HFF-Myc (cell line): ENCODE measurements around the gene SLC36A1.

ENCODE experiments used
- DNase-seq: peaks from one replicate; pipeline ENCODE4 v3.0.0-alpha.2; 2011; ENCODE audit warnings: low read depth; ENCODE audit errors: extremely low read depth
- H3K4me3 ChIP-seq: replicated peaks from 2 replicates; pipeline ENCODE4 v1.5.1; 2011; ENCODE audit warnings: low read depth, mild to moderate bottlenecking, control low read depth, low read length
- TF ChIP-seq, protein P1 (sequence below): IDR thresholded peaks from 2 replicates; pipeline ENCODE4 v1.5.1; 2012; ENCODE audit warnings: mild to moderate bottlenecking, low read depth, low read length, control low read depth; ENCODE audit errors: missing control alignments

Gene SLC36A1

DNA sequence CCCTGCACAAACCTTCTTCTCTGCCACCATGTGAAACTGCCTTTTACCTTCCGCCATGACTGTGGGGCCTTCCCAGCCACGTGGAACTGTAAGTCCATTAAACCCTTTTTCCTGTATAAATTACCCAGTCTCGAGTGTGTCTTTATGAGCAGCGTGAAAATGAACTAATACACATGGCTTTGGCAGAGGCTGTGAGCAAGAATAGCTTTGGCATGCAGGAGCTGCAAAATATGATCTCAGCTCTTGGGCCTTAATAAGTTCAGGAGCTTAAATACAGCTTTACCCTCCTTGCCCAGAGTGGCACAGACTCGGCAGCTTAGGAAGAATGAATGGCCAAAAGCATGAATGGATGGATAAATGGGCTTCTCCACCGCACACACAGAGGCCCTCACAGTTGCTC, 15.7 kb upstream of the SLC36A1 start:
- no peak for DNase-seq
- H3K4me3 ChIP-seq: no peak overlapping the region
- TF ChIP-seq, protein P1, sequence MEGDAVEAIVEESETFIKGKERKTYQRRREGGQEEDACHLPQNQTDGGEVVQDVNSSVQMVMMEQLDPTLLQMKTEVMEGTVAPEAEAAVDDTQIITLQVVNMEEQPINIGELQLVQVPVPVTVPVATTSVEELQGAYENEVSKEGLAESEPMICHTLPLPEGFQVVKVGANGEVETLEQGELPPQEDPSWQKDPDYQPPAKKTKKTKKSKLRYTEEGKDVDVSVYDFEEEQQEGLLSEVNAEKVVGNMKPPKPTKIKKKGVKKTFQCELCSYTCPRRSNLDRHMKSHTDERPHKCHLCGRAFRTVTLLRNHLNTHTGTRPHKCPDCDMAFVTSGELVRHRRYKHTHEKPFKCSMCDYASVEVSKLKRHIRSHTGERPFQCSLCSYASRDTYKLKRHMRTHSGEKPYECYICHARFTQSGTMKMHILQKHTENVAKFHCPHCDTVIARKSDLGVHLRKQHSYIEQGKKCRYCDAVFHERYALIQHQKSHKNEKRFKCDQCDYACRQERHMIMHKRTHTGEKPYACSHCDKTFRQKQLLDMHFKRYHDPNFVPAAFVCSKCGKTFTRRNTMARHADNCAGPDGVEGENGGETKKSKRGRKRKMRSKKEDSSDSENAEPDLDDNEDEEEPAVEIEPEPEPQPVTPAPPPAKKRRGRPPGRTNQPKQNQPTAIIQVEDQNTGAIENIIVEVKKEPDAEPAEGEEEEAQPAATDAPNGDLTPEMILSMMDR: no peak

DNA sequence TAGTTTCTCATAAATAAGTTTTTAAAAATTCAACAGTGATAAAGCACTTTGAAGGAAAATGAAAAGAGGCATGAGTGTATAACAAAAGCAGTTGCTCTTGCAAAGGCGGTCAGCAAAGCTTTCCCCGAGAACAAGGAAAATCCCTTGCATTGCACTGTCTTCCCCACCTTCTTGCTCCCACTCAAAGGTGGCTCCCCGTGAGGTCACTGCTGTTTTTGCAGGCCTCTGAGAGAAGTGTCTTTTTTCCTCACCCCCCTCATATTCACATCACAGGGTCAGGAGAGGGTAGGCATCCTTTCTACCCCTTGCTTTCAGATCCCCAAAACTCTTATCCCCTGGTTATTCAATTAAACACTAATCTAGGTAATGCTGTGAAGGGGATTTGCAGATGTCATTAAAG, 15.2 kb upstream of the SLC36A1 start:
- DNase-seq: no peak
- H3K4me3 ChIP-seq: no peak overlapping the region
- TF ChIP-seq, protein P1: no peak

DNA sequence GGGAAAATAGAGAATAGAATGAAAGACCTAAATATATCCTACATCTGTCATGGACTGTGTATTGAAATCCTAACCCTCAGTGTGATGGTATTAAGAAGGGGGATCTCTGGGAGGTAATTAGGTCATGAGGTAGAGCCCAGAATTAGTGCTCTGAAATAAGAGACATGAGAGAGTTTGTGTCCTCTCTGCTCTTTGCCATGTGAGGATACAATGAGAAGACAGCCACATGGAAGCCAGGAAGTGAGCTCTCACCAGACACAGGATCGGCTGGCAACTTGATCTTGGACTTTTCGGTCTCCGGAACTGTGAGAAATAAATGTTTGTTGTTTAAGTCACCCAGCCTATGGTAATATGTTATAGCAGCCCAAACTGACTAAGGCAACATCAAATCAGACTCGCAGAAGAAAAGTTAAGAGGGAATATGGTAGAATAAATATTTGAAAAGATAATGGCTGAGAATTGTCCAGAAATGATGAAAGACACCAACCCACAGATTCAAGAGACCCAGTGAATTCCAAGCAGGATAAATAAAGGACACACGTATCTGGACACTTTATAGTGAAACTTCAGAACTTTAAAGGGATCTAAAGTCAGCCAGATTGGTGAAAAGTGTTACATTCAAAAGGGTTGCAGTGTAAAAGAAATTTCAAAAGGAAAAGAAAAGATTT, 12.7 kb upstream of the SLC36A1 start:
- no peak for DNase-seq
- no peak overlapping the region for H3K4me3 ChIP-seq
- TF ChIP-seq, protein P1: no peak

DNA sequence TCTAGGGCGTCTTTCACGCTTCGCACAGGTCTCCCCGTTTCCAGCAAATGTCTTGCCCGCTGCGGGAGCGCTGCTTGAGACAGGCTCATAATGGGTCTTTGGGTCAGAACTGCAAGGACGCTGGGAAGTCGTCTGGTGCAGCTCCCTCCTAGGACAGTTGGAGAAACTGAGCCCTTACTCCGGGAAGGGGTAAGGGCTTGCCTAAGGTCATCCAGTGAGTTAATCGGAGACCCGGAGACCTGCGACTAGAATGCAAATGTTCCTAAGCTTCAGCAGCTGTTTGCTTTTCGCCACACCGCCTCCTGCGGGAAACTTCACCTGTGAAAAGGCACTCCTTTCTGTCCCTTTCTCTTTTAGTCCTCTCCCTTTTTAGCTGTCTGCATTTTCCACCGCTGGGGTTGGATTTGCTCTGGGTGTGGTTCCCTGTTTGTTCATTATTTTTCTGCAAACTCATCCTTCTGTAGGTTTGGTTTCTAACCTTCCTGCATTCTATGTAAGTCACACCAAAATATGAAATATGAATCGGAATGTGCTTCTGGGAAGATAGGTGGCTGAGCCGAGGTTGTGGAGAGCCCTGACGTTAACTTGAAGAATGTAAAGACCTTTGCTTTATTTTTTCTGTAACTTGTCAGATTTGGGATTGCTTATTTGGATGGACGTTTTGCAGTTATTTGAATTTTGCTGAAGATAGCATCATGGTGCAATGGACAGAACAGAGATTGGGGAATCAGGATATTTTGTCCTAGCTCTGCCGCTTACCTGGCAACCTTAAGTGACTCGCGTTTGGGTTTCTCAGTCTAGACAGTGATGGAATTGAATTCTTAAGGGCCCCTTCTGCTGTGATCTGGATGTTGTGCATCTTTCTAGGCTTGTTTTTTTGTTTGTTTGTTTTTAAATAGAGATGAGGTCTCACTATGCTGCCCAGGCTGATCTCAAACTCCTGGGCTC, 909 bp downstream of the SLC36A1 start:
- TF ChIP-seq, protein P1: peak; percentile 4
- peak overlapping the region; percentile 89 for H3K4me3 ChIP-seq
- DNase-seq: no peak

DNA sequence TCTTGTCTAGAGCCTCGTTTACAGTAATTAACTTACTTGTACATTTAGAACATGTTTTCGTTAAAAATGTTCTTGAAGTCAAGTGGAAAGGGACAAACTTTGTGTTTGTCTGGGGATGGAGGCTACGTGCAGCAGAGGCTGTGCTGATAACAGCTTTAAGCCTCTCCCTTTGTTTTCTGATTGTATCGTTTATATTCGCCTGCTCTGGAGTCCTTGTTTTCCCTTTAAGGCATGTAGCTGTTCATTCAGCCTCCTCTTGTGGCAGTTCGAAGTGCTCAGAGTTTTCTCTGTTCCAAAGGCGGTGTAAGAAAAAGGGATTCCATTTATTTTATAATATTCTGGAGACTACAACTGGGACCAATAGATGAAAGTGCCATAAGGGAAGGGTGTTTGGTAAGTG, 1.9 kb downstream of the SLC36A1 start:
- TF ChIP-seq, protein P1: no peak
- DNase-seq: no peak
- no peak overlapping the region for H3K4me3 ChIP-seq

DNA sequence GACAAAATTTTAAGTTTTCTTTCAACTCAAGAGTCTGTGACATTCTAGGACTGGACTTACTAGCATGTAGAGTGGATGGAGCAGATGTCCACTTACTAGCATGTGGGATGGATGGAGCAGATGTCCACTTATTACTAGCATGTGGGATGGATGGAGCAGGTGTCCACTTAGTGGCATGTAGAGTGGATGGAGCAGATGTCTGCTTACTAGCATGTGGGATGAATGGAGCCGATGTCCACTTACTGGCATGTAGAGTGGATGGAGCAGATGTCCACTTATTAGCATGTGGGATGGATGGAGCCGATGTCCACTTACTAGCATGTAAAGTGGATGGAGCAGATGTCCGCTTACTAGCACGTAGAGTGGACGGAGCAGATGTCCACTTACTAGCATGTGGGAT, 2.4 kb downstream of the SLC36A1 start:
- TF ChIP-seq, protein P1: no peak
- no peak for DNase-seq
- no peak overlapping the region for H3K4me3 ChIP-seq
